ENCODE data around the gene CMIP.
A peak's percentile ranks its signal among the peaks of the same experiment; 100 is the strongest.

CMIP gene

DNA sequence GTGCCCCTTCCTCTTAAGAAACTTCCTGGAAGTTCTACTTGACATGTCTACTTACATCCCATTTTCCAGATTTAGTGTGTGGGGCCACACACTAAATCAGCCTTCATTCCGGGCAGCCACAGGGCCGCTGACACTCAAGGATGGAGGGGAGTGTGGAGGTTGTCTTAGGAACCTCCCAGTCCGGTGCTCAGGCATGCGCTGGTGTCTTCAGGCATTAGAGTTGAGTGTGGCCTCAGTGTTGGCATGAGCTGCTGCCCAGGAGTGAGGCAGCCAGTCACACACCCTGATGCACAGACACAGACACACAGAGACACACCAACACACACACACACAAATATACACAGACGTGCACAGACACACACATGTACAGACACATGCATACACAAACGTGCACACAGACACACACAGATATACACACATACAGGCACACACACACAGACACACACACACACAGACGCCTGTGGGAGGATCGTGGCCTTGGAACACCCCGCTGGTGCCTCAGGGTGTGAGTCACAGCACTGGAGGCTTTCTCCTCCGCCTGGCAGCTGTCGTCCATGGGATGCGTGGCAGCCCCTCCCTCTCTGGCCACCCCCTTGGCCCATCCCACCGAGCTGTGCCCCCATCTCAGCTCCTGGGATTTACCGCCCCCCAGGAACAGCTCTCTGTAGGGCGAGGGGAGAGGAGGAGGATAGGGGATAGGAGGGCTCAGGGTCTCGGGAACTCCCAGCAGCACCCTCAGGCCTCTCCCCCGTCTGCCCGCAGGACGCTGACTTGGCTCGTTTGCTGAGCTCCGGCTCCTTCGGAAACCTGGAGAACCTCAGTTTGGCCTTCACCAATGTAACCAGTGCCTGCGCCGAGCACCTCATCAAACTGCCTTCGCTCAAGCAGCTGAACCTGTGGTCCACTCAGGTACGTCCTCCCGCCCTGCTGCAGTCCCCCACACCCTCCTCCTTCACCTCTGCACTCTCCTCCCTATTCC is 258.9 kb downstream of the CMIP start:
- no peak for DNase-seq (ENCODE audit: low spot score)

- DNase-seq (ENCODE audit: low spot score), result no peak
Observed at GRCh38 chr16:81705261-81705660, 260.7 kb downstream of the CMIP start.

- DNase-seq (ENCODE audit: low spot score), result no peak
Observed at GRCh38 chr16:81706327-81707295, 262.0 kb downstream of the CMIP start.

- DNase-seq (ENCODE audit: low spot score), result peak; percentile 88
Observed at GRCh38 chr16:81707411-81708265, 263.0 kb downstream of the CMIP start.

GRCh38 chr16:81708266-81709015 is 263.8 kb downstream of the CMIP start:
- no peak for DNase-seq (ENCODE audit: low spot score)

GRCh38 chr16:81709016-81709900 is 264.6 kb downstream of the CMIP start:
- DNase-seq (ENCODE audit: low spot score), result no peak

DNA sequence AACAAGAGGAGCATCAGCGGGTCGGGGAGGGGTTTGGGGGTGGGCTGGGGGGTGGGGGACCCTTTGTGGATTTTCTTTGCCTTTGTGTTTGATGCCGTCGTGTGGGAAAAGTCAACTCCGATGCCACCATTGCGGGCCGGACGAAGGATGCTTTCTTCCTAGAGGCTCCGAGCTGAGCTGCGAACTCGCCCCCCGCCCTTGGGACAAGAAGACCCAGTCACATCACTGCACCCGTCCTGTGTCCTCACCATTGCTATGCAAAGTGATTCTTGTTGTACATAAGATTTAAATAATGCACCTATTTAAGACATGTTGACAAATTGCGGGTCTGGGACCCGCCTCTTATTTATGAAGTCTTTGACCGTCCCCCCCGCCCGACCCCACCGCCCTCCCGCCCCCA is 265.4 kb downstream of the CMIP start:
- DNase-seq (ENCODE audit: low spot score), result no peak

- DNase-seq (ENCODE audit: low spot score), result no peak
Observed at GRCh38 chr16:81710596-81710995, 266.0 kb downstream of the CMIP start.

GRCh38 chr16:81711657-81712319 is 267.2 kb downstream of the CMIP start:
- no peak for DNase-seq (ENCODE audit: low spot score)

- DNase-seq (ENCODE audit: low spot score), result no peak
Observed at GRCh38 chr16:81712681-81713080, 268.1 kb downstream of the CMIP start.

GRCh38 chr16:81713295-81713772 is 268.7 kb downstream of the CMIP start:
- DNase-seq (ENCODE audit: low spot score), result no peak

DNA sequence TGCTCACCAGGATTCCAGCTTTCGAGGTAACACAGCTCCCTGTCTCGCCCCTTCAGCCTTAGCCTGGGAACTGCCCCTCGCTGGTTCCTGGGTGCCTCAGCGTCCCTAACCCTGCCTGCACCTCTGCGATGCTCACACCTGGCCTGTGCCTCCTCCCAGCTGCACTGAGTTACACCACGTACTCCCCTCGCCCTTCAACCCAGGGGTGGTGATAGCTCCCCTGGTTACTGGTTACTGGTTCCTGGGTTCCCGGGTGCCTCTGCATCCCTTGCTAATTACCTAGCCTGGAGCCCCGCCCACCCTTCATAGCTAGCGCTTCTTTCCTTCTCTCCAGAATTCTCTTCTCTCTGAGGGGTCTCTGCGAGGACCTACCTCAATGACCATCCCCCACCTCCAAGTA is 269.2 kb downstream of the CMIP start:
- no peak for DNase-seq (ENCODE audit: low spot score)

- DNase-seq (ENCODE audit: low spot score), result no peak
Observed at GRCh38 chr16:81714583-81714982, 270.0 kb downstream of the CMIP start.

GRCh38 chr16:81715358-81716196 is 271.0 kb downstream of the CMIP start:
- no peak for DNase-seq (ENCODE audit: low spot score)

DNA sequence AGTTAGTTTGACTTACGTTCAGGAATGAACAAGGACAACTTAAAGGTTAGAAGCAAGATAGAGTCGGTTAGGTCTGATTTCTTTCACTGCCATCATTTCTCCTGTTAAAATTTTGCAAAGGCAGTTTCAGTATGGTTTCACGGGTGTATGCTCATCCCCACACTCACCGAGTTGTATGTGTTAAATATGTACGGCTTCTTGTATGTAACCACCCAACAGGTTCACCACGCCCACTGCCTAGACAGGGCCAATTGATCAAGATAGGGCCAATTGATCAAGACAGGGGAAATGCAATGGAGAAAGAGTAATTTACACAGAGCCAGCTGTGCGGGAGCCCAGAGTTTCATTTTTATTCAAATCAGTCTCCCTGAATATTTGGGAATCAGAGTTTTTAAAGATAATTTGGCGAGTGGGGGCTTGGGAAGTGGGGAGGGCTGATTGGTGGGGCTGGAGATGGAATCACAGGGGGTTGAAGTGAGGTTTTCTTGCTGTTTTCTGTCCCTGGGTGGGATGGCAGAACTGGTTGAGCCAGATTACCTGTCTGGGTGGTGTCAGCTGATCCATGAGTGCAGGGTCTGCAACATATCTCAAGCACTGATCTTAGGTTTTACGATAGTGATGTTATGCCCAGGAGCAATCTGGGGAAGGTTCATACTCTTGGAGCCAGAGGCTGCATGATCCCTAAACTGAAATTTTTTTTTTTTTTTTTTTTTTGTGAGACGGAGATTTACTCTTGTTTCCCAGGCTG is 272.0 kb downstream of the CMIP start:
- no peak for DNase-seq (ENCODE audit: low spot score)

DNA sequence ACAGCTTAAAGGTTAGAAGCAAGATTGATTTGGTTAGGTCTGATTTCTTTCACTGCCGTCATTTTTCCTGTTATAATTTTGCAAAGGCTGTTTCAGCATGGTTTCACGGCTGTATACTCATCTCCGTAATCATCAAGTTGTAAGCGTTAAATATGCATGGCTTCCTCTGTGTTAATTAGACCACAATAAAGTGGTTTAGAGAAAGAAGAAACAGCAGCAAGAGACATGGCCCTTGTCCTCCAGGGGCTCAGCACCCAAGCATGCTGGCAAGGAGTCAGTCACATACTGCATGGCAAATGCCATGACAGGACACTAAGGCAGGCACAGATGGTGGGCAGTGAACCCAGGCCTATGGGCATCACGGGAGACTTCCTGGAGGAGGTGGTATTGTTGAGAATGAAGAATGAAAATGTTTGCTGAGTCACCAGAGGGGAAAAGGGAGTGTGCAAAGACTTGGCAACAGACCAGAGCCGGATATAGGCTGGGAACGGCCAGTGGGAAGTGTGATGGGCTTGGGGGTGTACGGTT is 273.1 kb downstream of the CMIP start:
- DNase-seq (ENCODE audit: low spot score), result no peak

GRCh38 chr16:81718637-81719036 is 274.0 kb downstream of the CMIP start:
- no peak for DNase-seq (ENCODE audit: low spot score)

Measured in D341Med (cell line).